ENCODE results near the gene HOXB3. TPM values are rescaled to one million over a fixed set of nuclear protein-coding genes. Genes with fewer than 3 reads are reported as not detected.

Gene HOXB3
- total RNA-seq, 4 donors from 2014 or later: 10.8 to 34.9 (median 28.7) TPM

DNA sequence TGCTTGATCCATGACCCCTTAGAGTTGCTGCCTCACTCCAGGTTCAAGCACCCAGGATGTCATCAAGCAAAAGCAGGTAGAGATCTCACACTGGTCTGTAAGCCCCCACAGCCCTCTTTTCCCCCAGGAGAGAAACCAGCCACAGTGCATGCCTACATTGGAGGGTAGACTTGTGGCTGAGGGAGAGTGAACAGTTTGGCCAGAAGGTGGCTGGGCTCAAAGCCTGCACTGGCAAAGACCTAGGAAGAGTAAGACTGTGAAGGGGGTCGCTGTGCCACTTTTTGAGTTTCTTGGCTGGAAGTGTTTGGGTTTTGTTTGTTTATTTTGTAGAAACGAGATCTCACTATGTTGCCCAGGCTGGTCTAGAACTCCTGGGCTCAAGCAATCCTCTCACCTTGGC lies 87.7 kb downstream of the HOXB3 start:
- no peak overlapping the region for H3K4me3 ChIP-seq
- H3K27ac ChIP-seq (replicated peaks in 1 of 4): no peak overlapping the region
- intact Hi-C loops (cut with DNase I): no loop called here
- no peak for TF ChIP-seq EP300 (IDR thresholded peaks at IDR 0.05)
- no peak for TF ChIP-seq POLR2AphosphoS5 (IDR thresholded peaks at IDR 0.05)
- TF ChIP-seq, protein P1, sequence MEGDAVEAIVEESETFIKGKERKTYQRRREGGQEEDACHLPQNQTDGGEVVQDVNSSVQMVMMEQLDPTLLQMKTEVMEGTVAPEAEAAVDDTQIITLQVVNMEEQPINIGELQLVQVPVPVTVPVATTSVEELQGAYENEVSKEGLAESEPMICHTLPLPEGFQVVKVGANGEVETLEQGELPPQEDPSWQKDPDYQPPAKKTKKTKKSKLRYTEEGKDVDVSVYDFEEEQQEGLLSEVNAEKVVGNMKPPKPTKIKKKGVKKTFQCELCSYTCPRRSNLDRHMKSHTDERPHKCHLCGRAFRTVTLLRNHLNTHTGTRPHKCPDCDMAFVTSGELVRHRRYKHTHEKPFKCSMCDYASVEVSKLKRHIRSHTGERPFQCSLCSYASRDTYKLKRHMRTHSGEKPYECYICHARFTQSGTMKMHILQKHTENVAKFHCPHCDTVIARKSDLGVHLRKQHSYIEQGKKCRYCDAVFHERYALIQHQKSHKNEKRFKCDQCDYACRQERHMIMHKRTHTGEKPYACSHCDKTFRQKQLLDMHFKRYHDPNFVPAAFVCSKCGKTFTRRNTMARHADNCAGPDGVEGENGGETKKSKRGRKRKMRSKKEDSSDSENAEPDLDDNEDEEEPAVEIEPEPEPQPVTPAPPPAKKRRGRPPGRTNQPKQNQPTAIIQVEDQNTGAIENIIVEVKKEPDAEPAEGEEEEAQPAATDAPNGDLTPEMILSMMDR (IDR thresholded peaks at IDR 0.05): no peak
- TF ChIP-seq POLR2A (IDR thresholded peaks at IDR 0.05; ENCODE audit: low read depth): no peak
- no peaks in the 10 kb centered on the region for H3K36me3 ChIP-seq
- no peaks in the 10 kb centered on the region for H3K9me3 ChIP-seq
- no peak for DNase-seq (ENCODE audit: extremely low spot score)
- H3K4me1 ChIP-seq: peaks cover 0 to 35% (median 17%) of the 10 kb centered on the region in 4 donors
- H3K27me3 ChIP-seq: no peaks in the 10 kb centered on the region
- 80% methylated on average over 1 of the region's 2 CpGs for WGBS

DNA sequence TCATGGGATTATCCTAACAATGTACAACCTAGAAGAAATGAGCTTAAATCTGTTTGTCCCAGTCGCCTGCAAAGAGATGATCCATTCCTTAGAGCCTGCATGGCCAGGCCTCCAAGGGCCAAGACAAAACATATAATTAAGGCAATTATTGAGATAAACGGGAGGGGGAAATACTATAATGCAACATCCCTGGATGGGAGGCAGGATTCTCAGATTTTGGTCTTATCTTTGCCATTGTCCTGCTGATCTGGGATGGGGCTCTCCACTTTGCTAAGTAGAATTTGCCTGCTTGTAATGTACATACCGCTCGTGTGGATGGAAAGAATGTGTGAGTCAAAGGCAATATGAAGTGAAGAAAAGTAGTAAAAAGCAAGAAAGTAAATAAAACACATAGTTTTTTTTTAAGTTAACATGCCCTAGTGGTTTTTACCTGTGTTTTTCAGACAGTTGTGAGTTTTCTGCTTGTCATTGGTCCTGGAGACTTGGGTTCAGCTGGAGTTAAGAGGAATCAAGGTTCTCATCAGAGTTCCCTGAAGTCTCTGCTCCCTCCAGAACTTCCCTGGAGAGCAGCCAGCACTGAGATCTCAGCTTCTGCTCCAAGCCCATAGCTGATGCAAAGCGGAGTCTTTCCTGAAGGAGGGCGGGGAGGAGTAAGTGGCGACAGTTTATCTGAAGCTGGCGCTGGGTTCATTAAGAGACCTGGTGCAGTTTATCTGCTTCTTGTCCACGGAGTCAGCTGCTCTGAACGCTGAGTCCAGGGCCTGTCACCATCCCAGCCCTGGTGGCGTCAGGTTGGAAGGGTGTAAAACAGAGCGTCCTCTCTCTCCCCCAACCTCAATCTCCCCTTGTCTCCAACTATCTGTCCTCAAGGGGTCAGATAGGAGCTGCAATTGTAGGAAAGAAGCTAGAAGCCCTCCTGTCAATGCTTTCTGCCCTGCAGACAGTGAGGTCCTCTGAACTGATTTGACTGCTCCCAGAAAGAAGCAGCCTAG lies 89.3 kb downstream of the HOXB3 start:
- Histone ChIP-seq H3K9me3 (no peaks in the 10 kb centered on the region), H3K4me3 (no peak overlapping the region), H3K4me1 (peaks cover 0 to 30% (median 14%) of the 10 kb centered on the region in 4 donors), H3K36me3 (no peaks in the 10 kb centered on the region), H3K27ac (replicated peaks in 1 of 4) (peak overlapping the region in 2 of 4 donors; percentile 47 to 57), H3K27me3 (no peaks in the 10 kb centered on the region)
- WGBS: 65% methylated on average over 8 of the region's 12 CpGs
- intact Hi-C loops (cut with DNase I): no loop called here
- TF ChIP-seq EP300 (IDR thresholded peaks at IDR 0.05) (no peak), POLR2A (IDR thresholded peaks at IDR 0.05; ENCODE audit: low read depth) (no peak), POLR2AphosphoS5 (IDR thresholded peaks at IDR 0.05) (no peak)
- TF ChIP-seq, protein P1 (IDR thresholded peaks at IDR 0.05): peak; percentile 15 to 29 (median 29)
- DNase-seq (ENCODE audit: extremely low spot score): no peak

DNA sequence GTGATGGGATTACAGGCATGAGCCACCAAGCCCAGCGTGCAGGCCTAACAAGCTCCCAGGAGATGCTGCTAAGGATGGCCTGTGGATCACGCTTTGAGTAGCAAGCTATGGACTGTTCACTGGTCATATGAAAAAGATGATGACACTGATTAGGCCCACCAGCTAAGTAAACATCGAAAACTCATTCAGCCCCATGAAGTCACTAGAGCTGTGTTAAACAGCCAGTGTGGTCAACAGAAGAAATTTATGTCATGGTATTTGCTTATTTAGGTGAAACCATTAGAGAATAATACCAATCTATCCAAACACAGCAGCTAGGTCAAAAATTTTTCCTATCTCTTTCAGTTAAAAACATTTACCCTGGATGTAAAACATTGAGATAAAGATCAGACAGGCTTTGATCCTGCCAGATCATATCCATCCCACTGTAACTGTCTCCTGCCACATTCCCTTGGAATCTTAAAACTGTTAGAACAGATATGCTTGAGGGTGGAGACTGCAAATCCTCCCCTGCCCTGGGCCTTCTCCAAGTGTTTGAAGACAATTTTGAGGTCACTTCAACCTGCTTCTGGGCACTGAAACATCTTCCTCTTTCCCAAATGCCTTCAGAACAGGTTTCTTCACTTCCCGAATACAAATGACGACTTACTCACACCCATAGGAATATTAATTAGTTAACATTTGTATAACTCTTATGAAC lies 90.2 kb downstream of the HOXB3 start:
- no peak overlapping the region for H3K27ac ChIP-seq (replicated peaks in 1 of 4)

DNA sequence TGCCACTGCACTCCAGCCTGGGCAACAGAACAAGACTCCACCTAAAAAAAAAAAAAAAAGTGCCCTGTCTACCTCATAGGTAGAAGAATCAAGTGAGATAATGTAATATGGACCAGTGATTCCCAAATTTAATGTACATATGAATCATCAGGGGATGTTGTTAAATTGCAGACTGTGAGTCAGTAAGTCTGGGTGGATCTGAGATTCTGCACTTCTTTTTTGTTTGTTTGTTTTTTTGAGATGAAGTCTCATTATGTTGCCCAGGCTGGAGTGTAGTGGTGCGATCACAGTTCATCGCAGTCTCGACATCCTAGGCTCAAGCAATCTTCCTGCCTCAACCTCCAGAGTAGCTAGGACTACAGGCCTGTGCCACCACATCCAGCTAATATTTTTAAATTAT lies 90.8 kb downstream of the HOXB3 start:
- no peaks in the 10 kb centered on the region for H3K27me3 ChIP-seq
- no peaks in the 10 kb centered on the region for H3K9me3 ChIP-seq
- DNase-seq (ENCODE audit: extremely low spot score): no peak
- intact Hi-C loops (cut with DNase I): no loop called here
- 100% methylated on average over 3 of the region's 3 CpGs for WGBS
- H3K36me3 ChIP-seq: no peaks in the 10 kb centered on the region
- TF ChIP-seq EP300 (IDR thresholded peaks at IDR 0.05) (no peak), POLR2A (IDR thresholded peaks at IDR 0.05; ENCODE audit: low read depth) (no peak), POLR2AphosphoS5 (IDR thresholded peaks at IDR 0.05) (no peak)
- TF ChIP-seq, protein P1 (IDR thresholded peaks at IDR 0.05): no peak
- no peak overlapping the region for H3K27ac ChIP-seq (replicated peaks in 1 of 4)
- H3K4me3 ChIP-seq: no peak overlapping the region
- H3K4me1 ChIP-seq: peaks cover 0 to 28% (median 13%) of the 10 kb centered on the region in 4 donors

More for the DNA sequence above, 90.2 kb downstream of the HOXB3 start:
- H3K36me3 ChIP-seq: no peaks in the 10 kb centered on the region
- no peak overlapping the region for H3K4me3 ChIP-seq
- 90% methylated on average over 4 of the region's 5 CpGs for WGBS
- H3K27me3 ChIP-seq: no peaks in the 10 kb centered on the region
- DNase-seq (ENCODE audit: extremely low spot score): no peak
- TF ChIP-seq POLR2A (IDR thresholded peaks at IDR 0.05; ENCODE audit: low read depth) (no peak), POLR2AphosphoS5 (IDR thresholded peaks at IDR 0.05) (no peak), EP300 (IDR thresholded peaks at IDR 0.05) (no peak)
- TF ChIP-seq, protein P1 (IDR thresholded peaks at IDR 0.05): no peak
- peaks cover 0 to 26% (median 13%) of the 10 kb centered on the region in 4 donors for H3K4me1 ChIP-seq
- intact Hi-C loops (cut with DNase I): no loop called here
- no peaks in the 10 kb centered on the region for H3K9me3 ChIP-seq

Small RNA genes lying within 50 kb of the gene (small RNA-seq; reads per million reads assigned to genes)
- 0 reads per million in 3 donors for gene MIR196A1

Other genes with a start within 250 kb of the HOXB3 start
- gene SKAP1, start 160.0 kb downstream of the HOXB3 start, total RNA-seq: 1 to 10 TPM; 1.1 to 1.7 (median 1.2) TPM
- not detected for gene HOXB1, start 59.2 kb downstream of the HOXB3 start, total RNA-seq
- gene HOXB2, start 45.1 kb downstream of the HOXB3 start, total RNA-seq: 10 to 100 TPM; 36.3 to 86.4 (median 63.4) TPM
- 1 to 10 TPM; 3.5 to 8.3 (median 5.0) TPM for gene HOXB4, start 11.9 kb downstream of the HOXB3 start, total RNA-seq
- gene HOXB5, start 3.5 kb upstream of the HOXB3 start, total RNA-seq: under 1 TPM; 0.17 to 0.83 (median 0.36) TPM
- 1 to 10 TPM; 2.2 to 5.4 (median 2.9) TPM for gene HOXB6, start 14.7 kb upstream of the HOXB3 start, total RNA-seq
- gene HOXB7, start 20.8 kb upstream of the HOXB3 start, total RNA-seq: 1 to 10 TPM in 1 of 4 donors, under 1 TPM in 3; 0.52 to 1.7 (median 0.66) TPM
- not detected for gene HOXB8, start 25.1 kb upstream of the HOXB3 start, total RNA-seq
- not detected for gene HOXB9, start 36.1 kb upstream of the HOXB3 start, total RNA-seq
- not detected for gene PRAC1, start 132.3 kb upstream of the HOXB3 start, total RNA-seq
- gene PRAC2, start 132.9 kb upstream of the HOXB3 start, total RNA-seq: not detected
- gene HOXB13, start 138.5 kb upstream of the HOXB3 start, total RNA-seq: not detected
- 1 to 10 TPM in 1 of 4 donors, under 1 TPM in 2, not detected in 1; under 0.01 to 1.1 (median 0.29) TPM for gene TTLL6, start 227.0 kb upstream of the HOXB3 start, total RNA-seq
- gene CALCOCO2, start 240.8 kb upstream of the HOXB3 start, total RNA-seq: 100 to 1,000 TPM; 157 to 210 (median 183) TPM